ENCODE measurements around the gene PTPRN.

PTPRN gene

GRCh38 chr2:219282943-219283581, 26.1 kb downstream of the PTPRN start:
- Histone ChIP-seq H3K36me3 (replicated peaks in 1 of 2; ENCODE audit: control insufficient read depth in 2 of 2, insufficient read depth in 2 of 2, low read length in 2 of 2) (peaks cover 20 to 39% of the 10 kb centered on the region in 2 donors), H2AK5ac (ENCODE audit: low read depth, low read length) (no peak overlapping the region)

DNA sequence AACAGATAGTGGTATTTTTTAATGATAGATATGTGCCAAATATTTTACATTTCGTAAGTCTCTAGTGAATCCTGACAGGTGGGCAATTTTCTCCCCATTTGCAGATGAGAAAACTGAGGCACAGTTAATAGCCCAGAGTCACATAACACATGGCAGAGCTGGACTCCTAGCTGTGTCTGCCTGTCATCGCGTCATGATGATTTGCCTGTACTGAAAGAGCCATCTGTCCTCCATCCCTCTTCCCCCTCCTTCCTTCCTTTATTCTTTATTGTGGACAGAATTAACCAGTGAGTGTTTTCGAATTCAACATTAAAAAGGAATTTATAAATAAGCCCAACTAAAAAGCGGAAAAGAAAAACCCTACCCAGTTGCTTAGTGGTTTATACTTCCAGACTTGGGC, 26.8 kb downstream of the PTPRN start:
- Histone ChIP-seq H3K18ac (ENCODE audit: low read length) (no peak overlapping the region), H2BK15ac (ENCODE audit: low read length) (no peak overlapping the region), H3K4me3 (ENCODE audit: low read length in 2 of 2) (no peak overlapping the region), H2AK5ac (ENCODE audit: low read depth, low read length) (no peak overlapping the region), H3K9me3 (replicated peaks in 1 of 2; ENCODE audit: control insufficient read depth in 2 of 2, insufficient read depth in 1 of 2, low read depth in 1 of 2, low read length in 2 of 2) (no peaks in the 10 kb centered on the region), H4K8ac (ENCODE audit: low read depth, low read length) (no peak overlapping the region), H3K4me1 (ENCODE audit: control insufficient read depth in 2 of 2, insufficient read depth in 1 of 2, low read depth in 1 of 2, low read length in 2 of 2) (peaks cover 21 to 25% of the 10 kb centered on the region in 2 donors), H3K4me2 (ENCODE audit: insufficient read depth, low read length, poor library complexity, severe bottlenecking) (no peak overlapping the region), H2AFZ (ENCODE audit: low read length) (no peak overlapping the region), H3K36me3 (replicated peaks in 1 of 2; ENCODE audit: control insufficient read depth in 2 of 2, insufficient read depth in 2 of 2, low read length in 2 of 2) (peaks cover 20 to 39% of the 10 kb centered on the region in 2 donors), H2BK12ac (ENCODE audit: low read length) (no peak overlapping the region), H2BK120ac (ENCODE audit: low read depth, low read length) (no peak overlapping the region), H3K79me1 (ENCODE audit: low read depth, low read length) (peaks cover 7% of the 10 kb centered on the region), H3K23ac (ENCODE audit: low read depth, low read length, poor library complexity) (no peak overlapping the region), H3K27ac (replicated peaks; ENCODE audit: low read length) (no peak overlapping the region), H4K91ac (ENCODE audit: low read depth, low read length, poor library complexity) (no peak overlapping the region), H2BK5ac (ENCODE audit: low read length) (no peak overlapping the region), H3K4ac (ENCODE audit: low read length) (no peak overlapping the region), H3K14ac (ENCODE audit: low read length) (no peak overlapping the region), H3K27me3 (ENCODE audit: control insufficient read depth in 3 of 3, insufficient read depth in 3 of 3, low read depth in 1 of 3, low read length in 3 of 3) (peaks cover 0 to 2% (median 0%) of the 10 kb centered on the region in 3 experiments), H3K9ac (ENCODE audit: low read depth, low read length, poor library complexity) (no peak overlapping the region)
- no peak for DNase-seq (ENCODE audit: low spot score)
- no CpG with 5 or more reads among the region's 5 CpGs for WGBS, 2 donors (ENCODE audit: extremely low coverage in 2 of 2, insufficient read length in 2 of 2, insufficient replicate concordance in 1 of 2)

More at GRCh38 chr2:219282943-219283581, 26.1 kb downstream of the PTPRN start:
- H3K23ac ChIP-seq (ENCODE audit: low read depth, low read length, poor library complexity): no peak overlapping the region
- H2BK5ac ChIP-seq (ENCODE audit: low read length): no peak overlapping the region
- no peak overlapping the region for H3K9ac ChIP-seq (ENCODE audit: low read depth, low read length, poor library complexity)
- peaks cover 18 to 19% of the 10 kb centered on the region in 2 donors for H3K4me1 ChIP-seq (ENCODE audit: control insufficient read depth in 2 of 2, insufficient read depth in 1 of 2, low read depth in 1 of 2, low read length in 2 of 2)
- WGBS, 2 donors (ENCODE audit: extremely low coverage in 2 of 2, insufficient read length in 2 of 2, insufficient replicate concordance in 1 of 2): no CpG with 5 or more reads among the region's 17 CpGs
- no peak overlapping the region for H3K4me2 ChIP-seq (ENCODE audit: insufficient read depth, low read length, poor library complexity, severe bottlenecking)
- no peak for DNase-seq (ENCODE audit: low spot score)
- no peak overlapping the region for H4K91ac ChIP-seq (ENCODE audit: low read depth, low read length, poor library complexity)
- H2AFZ ChIP-seq (ENCODE audit: low read length): no peak overlapping the region
- H3K9me3 ChIP-seq (replicated peaks in 1 of 2; ENCODE audit: control insufficient read depth in 2 of 2, insufficient read depth in 1 of 2, low read depth in 1 of 2, low read length in 2 of 2): no peaks in the 10 kb centered on the region
- H2BK15ac ChIP-seq (ENCODE audit: low read length): no peak overlapping the region
- H3K27ac ChIP-seq (replicated peaks; ENCODE audit: low read length): no peak overlapping the region
- H2BK12ac ChIP-seq (ENCODE audit: low read length): no peak overlapping the region
- H4K8ac ChIP-seq (ENCODE audit: low read depth, low read length): no peak overlapping the region
- no peak overlapping the region for H3K14ac ChIP-seq (ENCODE audit: low read length)
- no peak overlapping the region for H3K4me3 ChIP-seq (ENCODE audit: low read length in 2 of 2)
- H3K4ac ChIP-seq (ENCODE audit: low read length): no peak overlapping the region
- no peak overlapping the region for H2BK120ac ChIP-seq (ENCODE audit: low read depth, low read length)
- no peak overlapping the region for H3K18ac ChIP-seq (ENCODE audit: low read length)
- H3K27me3 ChIP-seq (ENCODE audit: control insufficient read depth in 3 of 3, insufficient read depth in 3 of 3, low read depth in 1 of 3, low read length in 3 of 3): no peaks in the 10 kb centered on the region
- peaks cover 7% of the 10 kb centered on the region for H3K79me1 ChIP-seq (ENCODE audit: low read depth, low read length)

- Histone ChIP-seq H4K8ac (ENCODE audit: low read depth, low read length) (no peak overlapping the region), H3K9me3 (replicated peaks in 1 of 2; ENCODE audit: control insufficient read depth in 2 of 2, insufficient read depth in 1 of 2, low read depth in 1 of 2, low read length in 2 of 2) (no peaks in the 10 kb centered on the region), H2AFZ (ENCODE audit: low read length) (no peak overlapping the region), H3K9ac (ENCODE audit: low read depth, low read length, poor library complexity) (no peak overlapping the region), H3K4ac (ENCODE audit: low read length) (no peak overlapping the region), H3K4me3 (ENCODE audit: low read length in 2 of 2) (no peak overlapping the region), H3K4me1 (ENCODE audit: control insufficient read depth in 2 of 2, insufficient read depth in 1 of 2, low read depth in 1 of 2, low read length in 2 of 2) (peaks cover 20 to 22% of the 10 kb centered on the region in 2 donors), H2BK12ac (ENCODE audit: low read length) (no peak overlapping the region), H2BK120ac (ENCODE audit: low read depth, low read length) (no peak overlapping the region), H3K18ac (ENCODE audit: low read length) (no peak overlapping the region), H2AK5ac (ENCODE audit: low read depth, low read length) (no peak overlapping the region), H3K27me3 (ENCODE audit: control insufficient read depth in 3 of 3, insufficient read depth in 3 of 3, low read depth in 1 of 3, low read length in 3 of 3) (peaks cover 0 to 3% (median 0%) of the 10 kb centered on the region in 3 experiments), H3K23ac (ENCODE audit: low read depth, low read length, poor library complexity) (no peak overlapping the region), H3K79me1 (ENCODE audit: low read depth, low read length) (peaks cover 7% of the 10 kb centered on the region), H3K4me2 (ENCODE audit: insufficient read depth, low read length, poor library complexity, severe bottlenecking) (no peak overlapping the region), H2BK15ac (ENCODE audit: low read length) (no peak overlapping the region), H3K36me3 (replicated peaks in 1 of 2; ENCODE audit: control insufficient read depth in 2 of 2, insufficient read depth in 2 of 2, low read length in 2 of 2) (peaks cover 20 to 39% of the 10 kb centered on the region in 2 donors), H3K27ac (replicated peaks; ENCODE audit: low read length) (no peak overlapping the region), H4K91ac (ENCODE audit: low read depth, low read length, poor library complexity) (no peak overlapping the region), H3K14ac (ENCODE audit: low read length) (no peak overlapping the region), H2BK5ac (ENCODE audit: low read length) (no peak overlapping the region)
- DNase-seq (ENCODE audit: low spot score): no peak
- WGBS, 2 donors (ENCODE audit: extremely low coverage in 2 of 2, insufficient read length in 2 of 2, insufficient replicate concordance in 1 of 2): no CpG with 5 or more reads among the region's 8 CpGs
These were observed 27.6 kb downstream of the PTPRN start for GRCh38 chr2:219281588-219281987.

GRCh38 chr2:219280651-219281050, 28.6 kb downstream of the PTPRN start:
- H4K91ac ChIP-seq (ENCODE audit: low read depth, low read length, poor library complexity): no peak overlapping the region
- no peak overlapping the region for H2AFZ ChIP-seq (ENCODE audit: low read length)
- no peak overlapping the region for H3K4ac ChIP-seq (ENCODE audit: low read length)
- H3K23ac ChIP-seq (ENCODE audit: low read depth, low read length, poor library complexity): no peak overlapping the region
- H3K4me3 ChIP-seq (ENCODE audit: low read length in 2 of 2): no peak overlapping the region
- H3K27ac ChIP-seq (replicated peaks; ENCODE audit: low read length): no peak overlapping the region
- H3K9ac ChIP-seq (ENCODE audit: low read depth, low read length, poor library complexity): peak overlapping the region; percentile 57
- H2BK120ac ChIP-seq (ENCODE audit: low read depth, low read length): no peak overlapping the region
- DNase-seq (ENCODE audit: low spot score): no peak
- no CpG with 5 or more reads among the region's 4 CpGs for WGBS, 2 donors (ENCODE audit: extremely low coverage in 2 of 2, insufficient read length in 2 of 2, insufficient replicate concordance in 1 of 2)
- H3K18ac ChIP-seq (ENCODE audit: low read length): no peak overlapping the region
- no peak overlapping the region for H2BK5ac ChIP-seq (ENCODE audit: low read length)
- H3K14ac ChIP-seq (ENCODE audit: low read length): no peak overlapping the region
- H3K79me1 ChIP-seq (ENCODE audit: low read depth, low read length): peaks cover 4% of the 10 kb centered on the region
- H3K36me3 ChIP-seq (replicated peaks in 1 of 2; ENCODE audit: control insufficient read depth in 2 of 2, insufficient read depth in 2 of 2, low read length in 2 of 2): peaks cover 20 to 39% of the 10 kb centered on the region in 2 donors
- peak overlapping the region; percentile 4 for H4K8ac ChIP-seq (ENCODE audit: low read depth, low read length)
- H3K4me1 ChIP-seq (ENCODE audit: control insufficient read depth in 2 of 2, insufficient read depth in 1 of 2, low read depth in 1 of 2, low read length in 2 of 2): peaks cover 15 to 18% of the 10 kb centered on the region in 2 donors
- H2BK12ac ChIP-seq (ENCODE audit: low read length): no peak overlapping the region
- peaks cover 0 to 3% (median 3%) of the 10 kb centered on the region in 3 experiments for H3K27me3 ChIP-seq (ENCODE audit: control insufficient read depth in 3 of 3, insufficient read depth in 3 of 3, low read depth in 1 of 3, low read length in 3 of 3)
- no peak overlapping the region for H2AK5ac ChIP-seq (ENCODE audit: low read depth, low read length)
- no peak overlapping the region for H2BK15ac ChIP-seq (ENCODE audit: low read length)
- H3K4me2 ChIP-seq (ENCODE audit: insufficient read depth, low read length, poor library complexity, severe bottlenecking): no peak overlapping the region
- H3K9me3 ChIP-seq (replicated peaks in 1 of 2; ENCODE audit: control insufficient read depth in 2 of 2, insufficient read depth in 1 of 2, low read depth in 1 of 2, low read length in 2 of 2): no peaks in the 10 kb centered on the region
